ENCODE measurements around the gene CALN1.

GRCh38 chr7:71996141-71996540 lies 416.0 kb downstream of the CALN1 start:
- TF ChIP-seq CTCF (conservative IDR thresholded peaks at IDR 0.05) (no peak), ZFX (IDR thresholded peaks at IDR 0.05) (no peak)
